GM19351 (cell line): ENCODE data around the gene NTSR1.

ENCODE experiments used
- ATAC-seq: cut with Tn5 transposase; IDR thresholded peaks from one replicate; pipeline ENCODE4 v1.9.1; 2021; ENCODE audit warnings: mild to moderate bottlenecking, moderate library complexity; ENCODE audit not compliant: unreplicated experiment

NTSR1 gene

DNA sequence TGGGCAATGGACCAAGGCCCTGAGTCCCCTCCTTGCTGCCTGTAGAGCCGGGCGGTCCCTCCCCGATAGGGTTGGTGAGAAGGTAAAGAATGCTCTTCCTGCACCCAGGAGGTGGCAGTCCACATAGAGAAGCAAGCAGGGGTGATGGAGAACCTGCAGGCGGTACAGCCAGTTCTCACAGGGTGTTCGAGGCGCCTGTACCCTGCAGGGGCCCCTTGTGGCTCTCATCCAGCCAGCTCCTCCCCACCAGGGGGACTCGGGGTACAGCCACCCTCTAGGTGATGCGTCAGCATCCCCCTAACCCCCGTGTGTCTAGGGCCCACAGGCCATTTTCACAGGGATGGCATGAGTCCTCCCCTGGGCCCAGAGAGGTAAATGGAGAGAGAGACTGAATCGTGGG, 103.1 kb downstream of the NTSR1 start:
- no peak for ATAC-seq
